Measurements from ENCODE around the gene CCNL1.

The CCNL1 gene

DNA sequence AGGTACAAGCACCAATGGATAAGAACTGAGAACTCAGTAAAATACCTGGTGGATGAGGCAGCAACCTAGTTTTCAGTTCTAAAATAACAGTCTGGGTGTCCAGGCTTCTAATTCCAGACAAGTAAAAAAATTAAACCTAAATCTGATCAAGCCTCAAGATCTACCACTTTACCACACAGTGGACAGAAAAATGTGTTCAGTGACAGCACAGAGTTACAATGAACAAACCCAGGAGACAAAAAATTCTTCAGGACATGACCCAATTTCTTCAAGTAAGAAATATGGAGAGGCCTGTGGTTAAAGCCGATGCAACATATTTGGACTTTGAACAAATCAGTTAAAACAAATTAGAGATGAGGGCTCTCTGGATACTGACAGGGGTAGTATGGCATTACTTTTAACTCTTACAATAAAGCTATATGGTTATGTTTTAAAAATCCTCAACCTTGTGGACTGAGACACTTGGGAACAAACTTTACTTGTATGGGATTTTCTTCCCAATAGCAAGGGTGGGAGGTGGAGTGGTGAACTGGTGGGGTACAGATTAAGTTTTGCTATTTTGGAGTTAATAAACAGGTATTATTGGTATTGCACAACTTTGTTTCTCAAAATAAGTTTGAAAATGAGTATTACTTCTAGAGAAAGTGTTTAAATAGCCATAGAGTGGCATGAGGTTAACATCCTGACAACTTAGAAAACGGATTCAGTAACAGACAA is 14.2 kb downstream of the CCNL1 start:
- DNase-seq (ENCODE audit: low spot score), result no peak

GRCh38 chr3:157142315-157142714 is 17.6 kb downstream of the CCNL1 start:
- no peak for DNase-seq (ENCODE audit: low spot score)

DNA sequence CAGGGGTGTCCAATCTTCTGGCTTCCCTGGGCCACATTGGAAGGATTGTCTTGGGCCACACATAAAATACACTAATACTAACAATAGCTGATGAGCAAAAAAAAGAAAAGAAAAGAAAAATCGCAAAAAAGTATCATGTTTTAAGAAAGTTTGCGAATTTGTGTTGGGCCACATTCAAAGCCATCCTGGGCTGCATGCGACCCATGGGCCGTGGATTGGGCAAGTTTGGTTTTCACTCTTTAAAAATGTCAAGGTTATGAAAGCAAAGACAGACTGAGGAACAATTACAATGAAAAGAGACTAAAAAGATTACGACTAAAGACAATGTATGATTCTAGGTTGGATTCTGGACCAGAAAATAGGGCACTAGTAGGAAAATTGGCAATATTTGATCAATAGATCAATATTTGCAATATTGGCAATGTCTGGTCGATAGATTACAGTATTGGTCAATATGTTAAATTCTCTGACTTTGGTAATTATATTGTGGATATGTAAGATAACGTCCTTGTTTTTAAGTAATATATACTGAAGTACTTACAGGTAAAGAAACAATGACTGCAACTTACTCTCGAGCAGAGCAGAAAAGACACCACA is 19.9 kb downstream of the CCNL1 start:
- no peak for DNase-seq (ENCODE audit: low spot score)

GRCh38 chr3:157136647-157137387 is 23.1 kb downstream of the CCNL1 start:
- DNase-seq (ENCODE audit: low spot score), result no peak

DNA sequence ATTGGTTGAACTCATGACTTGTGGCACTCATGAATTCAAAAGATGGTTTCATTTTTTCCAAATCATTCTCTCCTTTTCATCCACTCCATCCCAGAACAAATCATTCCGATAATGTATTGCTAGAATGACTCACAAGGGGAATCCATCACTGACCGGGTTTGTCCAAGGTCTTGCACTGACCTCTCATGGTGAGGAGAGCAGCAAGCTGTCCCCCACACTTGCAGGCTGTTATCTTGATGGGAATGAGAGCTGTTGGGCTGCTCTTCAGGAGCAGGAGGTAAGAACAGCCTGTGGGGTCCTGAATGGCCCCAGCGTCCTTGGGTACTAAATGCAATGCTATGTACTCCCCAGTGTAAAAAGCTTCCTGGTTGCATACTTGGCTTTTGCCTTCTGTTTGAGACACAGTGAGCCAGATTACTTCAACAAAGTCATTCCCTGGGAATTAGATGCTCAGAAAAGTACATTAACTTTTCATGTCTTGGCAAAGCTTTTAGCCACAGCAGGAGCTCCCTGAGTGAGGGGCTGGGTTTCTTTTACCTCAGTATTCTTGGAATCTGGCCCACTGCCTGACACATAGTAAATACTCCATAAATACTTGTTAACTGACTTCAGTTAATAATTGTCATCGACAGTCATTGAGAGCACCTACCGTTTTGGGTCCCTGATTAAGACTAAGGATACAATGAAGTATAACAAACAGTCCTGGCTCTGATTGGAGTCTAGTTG is 24.1 kb downstream of the CCNL1 start:
- DNase-seq (ENCODE audit: low spot score), result no peak

DNA sequence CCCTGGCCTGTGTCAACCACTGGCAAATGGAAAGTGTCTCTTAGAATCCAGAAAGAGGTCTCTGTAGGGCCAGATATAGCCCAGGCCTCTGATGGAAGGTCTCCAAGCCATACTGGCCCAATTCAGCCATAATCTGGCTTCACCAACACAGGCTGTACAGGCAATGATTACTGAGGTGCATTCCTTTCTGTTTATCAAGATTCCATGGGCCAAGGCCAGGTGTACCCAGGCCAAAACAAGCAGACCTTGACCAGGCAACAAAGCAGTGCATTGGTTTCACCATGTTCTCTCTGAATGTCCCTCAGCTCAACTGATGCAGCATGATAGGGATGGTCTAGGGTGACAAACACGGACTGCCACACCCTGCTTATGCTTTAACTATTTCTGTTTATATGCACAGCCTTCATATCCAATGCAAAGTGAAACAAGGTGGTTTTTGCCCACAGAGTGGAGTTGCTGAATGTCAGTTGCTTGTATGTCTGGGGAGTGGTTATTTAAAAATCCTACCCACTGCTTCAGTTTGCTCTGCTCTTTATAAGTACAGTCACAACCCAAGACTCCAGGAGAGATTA is 25.2 kb downstream of the CCNL1 start:
- no peak for DNase-seq (ENCODE audit: low spot score)

DNA sequence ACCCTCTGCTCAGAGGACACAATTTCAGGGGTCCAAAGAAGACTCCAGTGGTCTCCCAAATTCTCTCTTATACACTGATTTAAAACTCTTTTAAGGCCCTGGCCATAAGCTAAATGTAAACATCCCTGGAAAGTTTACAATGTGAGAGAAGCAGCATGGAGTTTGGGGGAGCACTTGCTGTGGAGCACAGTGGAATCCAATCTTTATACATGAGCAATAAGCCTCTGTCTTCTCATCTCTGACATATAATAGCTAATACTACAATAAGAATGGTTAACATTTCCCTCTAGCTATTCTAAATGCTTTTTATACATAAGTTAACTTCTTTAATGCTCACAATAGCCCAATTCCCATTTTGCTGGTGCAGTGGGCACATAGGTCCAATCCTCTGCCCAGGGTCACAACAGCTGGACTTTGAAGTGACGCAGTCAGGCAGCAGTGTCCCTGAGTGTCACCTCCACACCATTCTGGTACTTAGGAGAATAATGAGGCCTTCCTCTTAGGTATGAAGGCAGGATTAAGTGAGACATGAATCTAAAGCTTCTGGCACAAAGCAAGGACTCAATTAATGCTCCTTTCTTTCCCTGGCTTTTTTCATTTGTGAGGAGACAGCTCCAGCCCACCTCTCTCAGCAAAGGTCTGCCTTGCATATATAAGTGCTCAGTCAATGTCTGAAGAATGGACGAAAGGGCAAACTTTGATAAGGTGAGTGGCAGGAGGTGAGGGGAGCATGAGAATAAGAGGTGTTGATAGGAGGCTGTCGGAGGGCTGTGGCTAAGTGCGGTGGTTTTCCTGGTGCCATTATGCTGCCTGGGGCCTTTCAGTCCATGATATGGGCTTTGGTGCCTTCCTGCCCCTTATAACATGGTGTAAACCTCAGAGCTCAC is 26.3 kb downstream of the CCNL1 start:
- DNase-seq (ENCODE audit: low spot score), result no peak

- DNase-seq (ENCODE audit: low spot score), result no peak
Measured at GRCh38 chr3:157132936-157133335, 27.0 kb downstream of the CCNL1 start.

- DNase-seq (ENCODE audit: low spot score), result no peak
Measured at GRCh38 chr3:157132341-157132740, 27.6 kb downstream of the CCNL1 start.

GRCh38 chr3:157131861-157132260 is 28.1 kb downstream of the CCNL1 start:
- DNase-seq (ENCODE audit: low spot score), result no peak

- DNase-seq (ENCODE audit: low spot score), result peak; percentile 58
Measured at GRCh38 chr3:157130467-157131251, 29.3 kb downstream of the CCNL1 start.

DNA sequence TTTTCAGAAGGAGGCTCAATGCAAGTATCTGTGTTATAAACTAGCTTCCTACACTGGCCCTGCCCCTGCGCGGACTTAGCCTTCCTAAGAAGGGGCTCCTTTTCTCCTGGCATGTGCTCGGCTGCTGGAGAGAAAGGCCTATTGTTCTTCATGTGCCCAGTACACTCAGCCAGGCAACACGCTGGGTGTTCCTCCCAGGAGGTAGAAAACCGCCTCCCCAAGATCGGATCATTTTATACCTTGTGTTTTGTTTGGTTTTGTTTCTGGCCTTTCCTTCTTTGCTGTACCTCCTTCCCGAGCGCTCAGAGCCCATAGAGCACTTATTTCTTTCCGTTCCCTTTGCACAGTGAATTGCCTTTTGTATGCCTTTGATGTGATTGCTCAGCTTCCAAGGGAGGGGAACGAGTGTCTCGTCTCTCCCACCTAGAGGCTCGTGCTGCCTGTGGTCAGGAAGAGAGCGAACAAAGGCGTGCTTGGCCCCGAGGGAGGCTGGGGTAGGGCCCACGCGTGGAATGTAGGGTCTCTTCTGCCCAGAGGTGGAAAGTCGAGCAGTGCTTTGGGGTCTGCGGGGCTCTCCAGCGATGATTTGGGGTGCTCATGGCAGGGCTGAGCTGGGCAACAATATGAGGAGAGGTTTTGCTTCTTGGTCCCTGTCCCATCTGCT is 30.0 kb downstream of the CCNL1 start:
- DNase-seq (ENCODE audit: low spot score), result peak; percentile 83

DNA sequence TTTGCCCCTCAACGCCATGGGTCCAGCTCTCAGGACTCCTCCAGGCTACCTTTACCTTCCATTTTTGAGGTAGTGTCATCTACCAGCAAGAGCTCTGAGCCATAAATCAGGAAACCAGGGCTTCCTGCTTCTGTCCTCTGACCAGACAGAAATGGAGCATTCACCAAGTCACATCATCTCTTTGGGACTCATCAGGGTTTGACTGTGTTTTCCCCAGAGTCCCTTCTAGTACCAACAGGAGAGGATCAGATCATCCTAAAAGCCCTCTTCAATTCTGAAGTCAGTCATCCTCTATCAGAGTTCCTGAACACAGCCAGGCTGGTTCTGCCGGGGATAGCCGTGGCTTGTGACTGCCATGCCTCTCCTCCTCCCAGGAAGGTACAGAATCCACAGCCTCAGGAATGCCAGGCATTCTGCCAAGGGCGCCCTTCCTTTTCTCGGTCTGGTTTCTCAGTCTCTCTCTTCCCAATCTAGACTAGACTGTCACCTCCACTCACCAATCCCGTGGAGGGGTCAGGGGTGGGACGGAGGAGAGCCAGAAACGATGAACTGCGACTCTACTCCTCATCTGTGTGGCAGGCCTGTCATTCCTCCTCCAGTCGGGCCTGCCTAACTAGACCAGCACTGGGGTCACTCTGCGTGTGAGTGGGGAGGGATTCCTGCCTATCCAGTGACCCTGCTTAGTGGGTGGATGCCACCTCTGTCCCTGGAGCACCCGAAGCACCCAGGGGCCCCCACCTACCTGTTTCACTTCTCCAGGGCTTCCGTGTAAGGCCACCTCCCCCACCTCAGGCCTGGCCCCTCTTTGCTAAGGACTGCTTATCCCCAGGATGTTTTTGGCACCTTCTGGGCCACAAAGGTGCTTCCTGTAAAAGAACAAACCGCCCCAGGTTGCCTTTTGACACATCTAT is 30.9 kb downstream of the CCNL1 start:
- DNase-seq (ENCODE audit: low spot score), result no peak

GRCh38 chr3:157127831-157128767 is 31.8 kb downstream of the CCNL1 start:
- peak; percentile 83 for DNase-seq (ENCODE audit: low spot score)

- DNase-seq (ENCODE audit: low spot score), result no peak
Measured at GRCh38 chr3:157127268-157127667, 32.7 kb downstream of the CCNL1 start.

- no peak for DNase-seq (ENCODE audit: low spot score)
Measured at GRCh38 chr3:157126365-157126764, 33.6 kb downstream of the CCNL1 start.

- DNase-seq (ENCODE audit: low spot score), result no peak
Measured at GRCh38 chr3:157125101-157125500, 34.8 kb downstream of the CCNL1 start.

DNA sequence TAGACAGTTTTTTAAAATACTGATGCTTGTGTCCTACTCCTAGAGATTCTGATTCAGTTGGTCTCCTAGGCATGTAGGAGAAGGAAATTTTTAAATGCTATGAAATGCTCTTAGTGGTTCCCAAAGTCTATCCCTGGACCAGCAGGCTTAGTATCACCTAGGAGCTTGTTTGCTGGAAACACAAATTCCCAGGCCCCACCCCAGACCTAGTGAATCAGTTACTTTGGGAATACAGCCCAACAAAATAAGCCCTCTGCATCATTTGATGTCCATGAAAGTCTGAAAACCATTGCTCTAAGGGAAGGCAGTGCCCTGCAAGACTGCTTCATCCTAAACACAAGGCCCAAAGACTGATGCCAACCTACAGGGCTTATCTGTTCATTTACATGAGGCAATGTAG is 36.3 kb downstream of the CCNL1 start:
- no peak for DNase-seq (ENCODE audit: low spot score)
